Measurements from ENCODE around the gene ARL3. TPM values are rescaled to one million over a fixed set of nuclear protein-coding genes. Genes with fewer than 3 reads are reported as not detected.

ARL3 gene
- total RNA-seq, 4 donors from 2014 or later: 7.9 to 9.8 (median 8.4) TPM

GRCh38 chr10:102624751-102625645 is 89.2 kb downstream of the ARL3 start:
- intact Hi-C loops (cut with DNase I): no loop called here

GRCh38 chr10:102624094-102624493 is 90.1 kb downstream of the ARL3 start:
- Histone ChIP-seq H3K36me3 (peaks cover 0 to 3% (median 0%) of the 10 kb centered on the region in 4 donors), H3K27ac (replicated peaks in 1 of 4) (no peak overlapping the region), H3K9me3 (no peaks in the 10 kb centered on the region), H3K4me1 (peaks cover 75 to 87% (median 83%) of the 10 kb centered on the region in 4 donors), H3K27me3 (no peaks in the 10 kb centered on the region), H3K4me3 (no peak overlapping the region)
- 89% methylated on average over 3 of the region's 3 CpGs for WGBS
- DNase-seq (ENCODE audit: extremely low spot score): no peak
- intact Hi-C loops (cut with DNase I): no loop called here
- TF ChIP-seq CTCF (IDR thresholded peaks at IDR 0.05): no peak
- no peak for TF ChIP-seq EP300 (IDR thresholded peaks at IDR 0.05)
- no peak for TF ChIP-seq POLR2AphosphoS5 (IDR thresholded peaks at IDR 0.05)
- no peak for TF ChIP-seq POLR2A (IDR thresholded peaks at IDR 0.05; ENCODE audit: low read depth)

More at GRCh38 chr10:102624751-102625645, 89.2 kb downstream of the ARL3 start:
- Histone ChIP-seq H3K27ac (replicated peaks in 1 of 4) (peak overlapping the region in 3 of 4 donors; percentile 23 to 90 (median 81)), H3K36me3 (peaks cover 0 to 2% (median 1%) of the 10 kb centered on the region in 4 donors), H3K4me1 (peaks cover 66 to 84% (median 83%) of the 10 kb centered on the region in 4 donors), H3K4me3 (no peak overlapping the region), H3K9me3 (no peaks in the 10 kb centered on the region), H3K27me3 (no peaks in the 10 kb centered on the region)
- no peak for TF ChIP-seq CTCF (IDR thresholded peaks at IDR 0.05)
- TF ChIP-seq EP300 (IDR thresholded peaks at IDR 0.05): no peak
- no peak for TF ChIP-seq POLR2A (IDR thresholded peaks at IDR 0.05; ENCODE audit: low read depth)
- TF ChIP-seq POLR2AphosphoS5 (IDR thresholded peaks at IDR 0.05): no peak
- 71% methylated on average over 12 of the region's 12 CpGs for WGBS
- no peak for DNase-seq (ENCODE audit: extremely low spot score)

Other genes starting within 250 kb of the ARL3 start
- gene ACTR1A, start 211.7 kb downstream of the ARL3 start, total RNA-seq: 100 to 1,000 TPM; 164 to 283 (median 229) TPM
- gene SUFU, start 210.4 kb downstream of the ARL3 start, total RNA-seq: 10 to 100 TPM in 2 of 4 donors, 1 to 10 TPM in 2; 5.0 to 11.7 (median 10.1) TPM
- 100 to 1,000 TPM; 103 to 170 (median 159) TPM for gene TRIM8, start 69.9 kb downstream of the ARL3 start, total RNA-seq
- gene SFXN2, start 239 bp upstream of the ARL3 start, total RNA-seq: 1 to 10 TPM; 1.2 to 4.0 (median 2.9) TPM
- 100 to 1,000 TPM in 2 of 4 donors, 10 to 100 TPM in 2; 88.5 to 147 (median 112) TPM for gene WBP1L, start 29.6 kb upstream of the ARL3 start, total RNA-seq
- not detected for gene CYP17A1, start 123.0 kb upstream of the ARL3 start, total RNA-seq
- 10 to 100 TPM; 23.1 to 57.3 (median 36.1) TPM for gene BORCS7, start 139.9 kb upstream of the ARL3 start, total RNA-seq
- gene AS3MT, start 155.1 kb upstream of the ARL3 start, total RNA-seq: 1 to 10 TPM; 5.1 to 9.3 (median 6.8) TPM
- 1 to 10 TPM; 4.0 to 9.3 (median 5.4) TPM for gene CNNM2, start 203.9 kb upstream of the ARL3 start, total RNA-seq

All from esophagus muscularis mucosa (tissue), 4 donors.